ENCODE data around the gene NAA38.

DNA sequence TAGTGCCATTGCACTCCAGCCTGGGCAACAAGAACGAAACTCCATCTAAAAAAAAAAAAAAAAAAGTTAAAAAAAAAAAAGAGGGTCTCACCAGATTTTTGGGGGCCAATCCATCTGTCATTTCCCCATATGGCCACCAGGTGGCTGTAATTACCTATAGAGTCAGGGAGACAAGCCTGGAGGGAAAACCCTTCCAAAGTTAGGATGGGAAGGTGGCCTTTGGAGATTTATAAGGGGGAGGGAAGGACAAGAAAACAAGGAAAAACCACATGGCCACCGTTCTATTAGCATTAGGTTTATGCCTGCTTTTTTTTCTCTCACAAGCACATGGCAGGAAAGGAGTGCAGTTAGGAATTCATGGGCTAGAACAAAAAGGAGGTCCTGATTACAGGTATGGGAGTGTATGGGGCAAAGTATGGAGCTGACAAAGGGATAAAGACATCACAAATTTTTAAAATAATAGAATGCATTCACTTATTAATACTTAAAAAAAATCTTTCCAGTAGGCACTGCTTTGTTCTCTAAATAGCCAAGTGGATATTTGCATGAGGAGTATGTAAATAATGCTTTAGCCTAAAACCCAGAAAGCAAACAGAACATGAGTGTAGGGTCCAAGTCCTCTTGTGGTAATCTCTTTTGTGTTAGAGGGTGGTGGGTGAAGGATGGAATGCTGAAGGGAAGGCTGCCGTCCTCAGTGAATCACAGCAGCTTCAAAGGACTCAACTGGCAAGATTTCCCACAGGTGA lies 5.5 kb upstream of the NAA38 start:
- TF ChIP-seq, protein P1, sequence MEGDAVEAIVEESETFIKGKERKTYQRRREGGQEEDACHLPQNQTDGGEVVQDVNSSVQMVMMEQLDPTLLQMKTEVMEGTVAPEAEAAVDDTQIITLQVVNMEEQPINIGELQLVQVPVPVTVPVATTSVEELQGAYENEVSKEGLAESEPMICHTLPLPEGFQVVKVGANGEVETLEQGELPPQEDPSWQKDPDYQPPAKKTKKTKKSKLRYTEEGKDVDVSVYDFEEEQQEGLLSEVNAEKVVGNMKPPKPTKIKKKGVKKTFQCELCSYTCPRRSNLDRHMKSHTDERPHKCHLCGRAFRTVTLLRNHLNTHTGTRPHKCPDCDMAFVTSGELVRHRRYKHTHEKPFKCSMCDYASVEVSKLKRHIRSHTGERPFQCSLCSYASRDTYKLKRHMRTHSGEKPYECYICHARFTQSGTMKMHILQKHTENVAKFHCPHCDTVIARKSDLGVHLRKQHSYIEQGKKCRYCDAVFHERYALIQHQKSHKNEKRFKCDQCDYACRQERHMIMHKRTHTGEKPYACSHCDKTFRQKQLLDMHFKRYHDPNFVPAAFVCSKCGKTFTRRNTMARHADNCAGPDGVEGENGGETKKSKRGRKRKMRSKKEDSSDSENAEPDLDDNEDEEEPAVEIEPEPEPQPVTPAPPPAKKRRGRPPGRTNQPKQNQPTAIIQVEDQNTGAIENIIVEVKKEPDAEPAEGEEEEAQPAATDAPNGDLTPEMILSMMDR (conservative IDR thresholded peaks at IDR 0.05), result peak; percentile 92
- TF ChIP-seq ZFX (IDR thresholded peaks at IDR 0.05), result no peak
